GM21367 (cell line): Measurements from ENCODE around the gene ZNF484.
"Not testable (repeated sequence)": the region's sequence is repeated elsewhere in the genome, so short reads cannot be mapped to it uniquely, and the experiment has no call there.

Experiments used
- ATAC-seq: cut with Tn5 transposase; IDR thresholded peaks from one replicate; pipeline ENCODE4 v1.9.1; 2021; ENCODE audit not compliant: unreplicated experiment

Gene ZNF484

GRCh38 chr9:92877531-92878430 lies at the start of gene ZNF484:
Gene ZNF484, minus strand, starts transcription at chr9:92878038. Its CDS starts 3,009 bp downstream, at chr9:92875029.
- peak; percentile 98 for ATAC-seq

- ATAC-seq: no peak
Observed at GRCh38 chr9:92920437-92920836, 42.6 kb upstream of the ZNF484 start.

GRCh38 chr9:92917176-92917800 lies 39.5 kb upstream of the ZNF484 start:
- no peak for ATAC-seq

- no peak for ATAC-seq
Observed at GRCh38 chr9:92911511-92912475, 34.0 kb upstream of the ZNF484 start.

- not testable (repeated sequence) for ATAC-seq
Observed at GRCh38 chr9:92905137-92905536, 27.3 kb upstream of the ZNF484 start.

GRCh38 chr9:92897323-92897722 lies 19.5 kb upstream of the ZNF484 start:
- ATAC-seq: no peak

- no peak for ATAC-seq
Observed at GRCh38 chr9:92895812-92896436, 18.1 kb upstream of the ZNF484 start.

- ATAC-seq: no peak
Observed at GRCh38 chr9:92894711-92895362, 17.0 kb upstream of the ZNF484 start.

GRCh38 chr9:92893916-92894610 lies 16.2 kb upstream of the ZNF484 start:
- ATAC-seq: not testable (repeated sequence)

- ATAC-seq: not testable (repeated sequence)
Observed at GRCh38 chr9:92892276-92892675, 14.4 kb upstream of the ZNF484 start.

GRCh38 chr9:92890761-92891160 lies 12.9 kb upstream of the ZNF484 start:
- ATAC-seq: no peak

GRCh38 chr9:92887880-92888338 lies 10.1 kb upstream of the ZNF484 start:
- no peak for ATAC-seq

- ATAC-seq: not testable (repeated sequence)
Observed at GRCh38 chr9:92886846-92887610, 9.2 kb upstream of the ZNF484 start.

- ATAC-seq: not testable (repeated sequence)
Observed at GRCh38 chr9:92883666-92884405, 6.0 kb upstream of the ZNF484 start.

- ATAC-seq: no peak
Observed at GRCh38 chr9:92882276-92882675, 4.4 kb upstream of the ZNF484 start.

- no peak for ATAC-seq
Observed at GRCh38 chr9:92875373-92875772, 2.5 kb downstream of the ZNF484 start.

- no peak for ATAC-seq
Observed at GRCh38 chr9:92870289-92870688, 7.5 kb downstream of the ZNF484 start.

- not testable (repeated sequence) for ATAC-seq
Observed at GRCh38 chr9:92866600-92866999, 11.2 kb downstream of the ZNF484 start.
